Measurements from ENCODE around the gene KCNQ1OT1. TPM values are rescaled to one million over a fixed set of nuclear protein-coding genes. Genes with fewer than 3 reads are reported as not detected.

Gene KCNQ1OT1
- total RNA-seq, 1 experiment from 2014 or later = 1.2 TPM

- H3K9me3 Mint-ChIP-seq = peaks cover 23 to 26% of the 10 kb centered on the region in 2 experiments
- H3K4ac ChIP-seq (ENCODE audit: low read depth, low read length) = no peak overlapping the region
- no peak overlapping the region for H3K23ac ChIP-seq (ENCODE audit: insufficient read length, low read depth, low read length)
- no peak overlapping the region for H3K56ac ChIP-seq (ENCODE audit: insufficient read length, low read depth, low read length)
- no peaks in the 10 kb centered on the region for H3K23me2 ChIP-seq (ENCODE audit: insufficient read length, low read depth, low read length, poor library complexity, severe bottlenecking)
- H2AFZ ChIP-seq (ENCODE audit: low read length) = no peak overlapping the region
- H3K27me3 ChIP-seq (ENCODE audit: insufficient read depth, low read length) = peaks cover 2% of the 10 kb centered on the region; the same call in 1 of the 2 replicates
- no peak overlapping the region for H2BK120ac ChIP-seq (ENCODE audit: low read depth, low read length, poor library complexity, severe bottlenecking)
- no peak overlapping the region for H3K4me3 Mint-ChIP-seq
- no peaks in the 10 kb centered on the region for H3K9me3 ChIP-seq (ENCODE audit: control insufficient read depth, low read depth, low read length)
- no peak overlapping the region for H2BK12ac ChIP-seq (ENCODE audit: insufficient read length, low read depth, low read length)
- no peak overlapping the region for H2AK5ac ChIP-seq (ENCODE audit: insufficient read length, low read length)
- no peak overlapping the region for H3K4me2 ChIP-seq (ENCODE audit: insufficient read depth, insufficient read length, low read length)
- no peak overlapping the region for H4K5ac ChIP-seq (ENCODE audit: insufficient read length, low read depth, low read length)
- H2BK20ac ChIP-seq (ENCODE audit: low read depth, low read length, poor library complexity, severe bottlenecking) = no peak overlapping the region
- H3K27ac ChIP-seq (ENCODE audit: insufficient read length, low read depth, low read length) = no peak overlapping the region
- H2BK5ac ChIP-seq (ENCODE audit: insufficient read length, low read length) = no peak overlapping the region
- WGBS (ENCODE audit: extremely low coverage, insufficient read length, low lambda C conversion rate) = no CpG with 5 or more reads among the region's 1 CpG
- H3K9ac ChIP-seq (ENCODE audit: extremely low read depth, insufficient read length, low read length) = no peak overlapping the region
- no peak overlapping the region for H3T11ph ChIP-seq (ENCODE audit: low read length)
- H3K36me3 Mint-ChIP-seq (ENCODE audit: insufficient read depth in 1 of 3, low read depth in 3 of 3) = peaks cover 5 to 32% (median 9%) of the 10 kb centered on the region in 3 experiments; a peak in 4 of 7 replicates
- no peaks in the 10 kb centered on the region for H3K79me1 ChIP-seq (ENCODE audit: insufficient read depth, low read depth, low read length, poor library complexity, severe bottlenecking)
- no peak overlapping the region for H3K18ac ChIP-seq (ENCODE audit: insufficient read length, low read depth, low read length)
- no peaks in the 10 kb centered on the region for H3K79me2 ChIP-seq (ENCODE audit: insufficient read depth, low read length)
- H3K4me1 Mint-ChIP-seq = peaks cover 34 to 40% of the 10 kb centered on the region in 2 experiments
- no peak overlapping the region for H4K8ac ChIP-seq (replicated peaks; ENCODE audit: insufficient read length, low read depth, low read length)
- no peak overlapping the region; the same call in 1 of the 2 replicates for H3K14ac ChIP-seq (ENCODE audit: insufficient read depth, low read length)
- no peak for TF ChIP-seq CTCF (conservative IDR thresholded peaks at IDR 0.05)
- peaks cover 99% of the 10 kb centered on the region for H3K27me3 Mint-ChIP-seq (ENCODE audit: low read depth)
- no peaks in the 10 kb centered on the region for H4K20me1 ChIP-seq (ENCODE audit: control insufficient read depth, insufficient read depth, insufficient read length)
- peaks cover 3% of the 10 kb centered on the region; the same call in 1 of the 2 replicates for H3K4me1 ChIP-seq (ENCODE audit: insufficient read depth, low read length)
- H2BK15ac ChIP-seq (ENCODE audit: low read depth, low read length) = no peak overlapping the region
- H3K27ac Mint-ChIP-seq = no peak overlapping the region
- H4K91ac ChIP-seq (ENCODE audit: insufficient read length, low read depth, low read length) = no peak overlapping the region
- DNase-seq = no peak
Observed at GRCh38 chr11:2706321-2706720, 6.5 kb upstream of the KCNQ1OT1 start.
